ENCODE results near the gene NFXL1. TPM values are rescaled to one million over a fixed set of nuclear protein-coding genes. Genes with fewer than 3 reads are reported as not detected.

Gene NFXL1
- polyA plus RNA-seq, 1 donor (not counting 4 experiments of a cell fraction or from before 2014, with no cell fraction given): 16.5 TPM

DNA sequence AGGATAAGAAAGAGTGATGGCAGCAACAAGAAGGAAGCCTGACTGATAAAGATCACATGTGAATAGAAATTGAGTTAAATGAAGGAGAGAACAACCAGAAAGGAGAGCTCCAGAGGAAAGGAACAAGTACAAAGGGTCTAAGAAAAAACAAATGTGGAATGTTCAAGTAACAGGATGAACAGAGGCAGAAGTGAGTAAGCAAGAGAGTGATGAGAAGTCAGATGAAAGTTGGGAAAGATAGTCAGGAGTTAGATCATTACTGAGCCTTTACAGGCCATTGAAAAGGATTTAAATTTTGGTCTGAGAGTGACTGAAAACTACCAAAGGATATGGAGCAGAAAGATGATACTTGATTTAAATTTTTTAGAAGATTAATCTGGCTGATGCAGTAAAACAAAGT, 38.1 kb downstream of the NFXL1 start:
- Histone ChIP-seq H3K79me2 (ENCODE audit: control insufficient read depth, insufficient read depth, low read length) (no peaks in the 10 kb centered on the region), H3K27ac (ENCODE audit: control insufficient read depth, insufficient read depth, low read length) (no peak overlapping the region), H3K4me2 (ENCODE audit: control insufficient read depth, extremely low read depth, insufficient read depth, low read depth, low read length) (no peak overlapping the region), H2AFZ (ENCODE audit: control insufficient read depth, low read length) (no peak overlapping the region), H3K9me3 (ENCODE audit: control insufficient read depth, low read depth, low read length) (no peaks in the 10 kb centered on the region), H3K9me1 (ENCODE audit: control insufficient read depth, extremely low read depth, insufficient read depth, low read length) (no peaks in the 10 kb centered on the region), H3K36me3 (ENCODE audit: control insufficient read depth in 2 of 2, extremely low read depth in 1 of 2, insufficient read depth in 2 of 2, low read length in 2 of 2) (peaks cover 12 to 18% of the 10 kb centered on the region in 2 experiments), H3K27me3 (ENCODE audit: control insufficient read depth, extremely low read depth, insufficient read depth, low read length) (no peaks in the 10 kb centered on the region), H3K9ac (ENCODE audit: control insufficient read depth, extremely low read depth, insufficient read depth, low read length) (no peak overlapping the region), H3K4me1 (ENCODE audit: control insufficient read depth, extremely low read depth, insufficient read depth, low read length) (no peaks in the 10 kb centered on the region), H3K4me3 (ENCODE audit: control insufficient read depth in 2 of 3, extremely low read depth in 1 of 3, insufficient read depth in 2 of 3, low read depth in 1 of 3, low read length in 3 of 3) (no peak overlapping the region), H4K20me1 (ENCODE audit: control insufficient read depth, extremely low read depth, insufficient read depth, low read length) (no peaks in the 10 kb centered on the region)
- no peak for TF ChIP-seq EZH2 (IDR thresholded peaks at IDR 0.05; ENCODE audit: low read length)
- TF ChIP-seq, protein P1, sequence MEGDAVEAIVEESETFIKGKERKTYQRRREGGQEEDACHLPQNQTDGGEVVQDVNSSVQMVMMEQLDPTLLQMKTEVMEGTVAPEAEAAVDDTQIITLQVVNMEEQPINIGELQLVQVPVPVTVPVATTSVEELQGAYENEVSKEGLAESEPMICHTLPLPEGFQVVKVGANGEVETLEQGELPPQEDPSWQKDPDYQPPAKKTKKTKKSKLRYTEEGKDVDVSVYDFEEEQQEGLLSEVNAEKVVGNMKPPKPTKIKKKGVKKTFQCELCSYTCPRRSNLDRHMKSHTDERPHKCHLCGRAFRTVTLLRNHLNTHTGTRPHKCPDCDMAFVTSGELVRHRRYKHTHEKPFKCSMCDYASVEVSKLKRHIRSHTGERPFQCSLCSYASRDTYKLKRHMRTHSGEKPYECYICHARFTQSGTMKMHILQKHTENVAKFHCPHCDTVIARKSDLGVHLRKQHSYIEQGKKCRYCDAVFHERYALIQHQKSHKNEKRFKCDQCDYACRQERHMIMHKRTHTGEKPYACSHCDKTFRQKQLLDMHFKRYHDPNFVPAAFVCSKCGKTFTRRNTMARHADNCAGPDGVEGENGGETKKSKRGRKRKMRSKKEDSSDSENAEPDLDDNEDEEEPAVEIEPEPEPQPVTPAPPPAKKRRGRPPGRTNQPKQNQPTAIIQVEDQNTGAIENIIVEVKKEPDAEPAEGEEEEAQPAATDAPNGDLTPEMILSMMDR (optimal IDR thresholded peaks at IDR 0.05 in 1 of 3, IDR thresholded peaks at IDR 0.05 in 1 of 3, conservative IDR thresholded peaks at IDR 0.05 in 1 of 3; ENCODE audit: extremely low read depth in 1 of 3, insufficient read depth in 2 of 3, low read length in 3 of 3): no peak
- dilution Hi-C loops (cut with MboI; ENCODE audit: extremely low pct_ligation_motif_present, low sequenced_read_pairs): no loop called here
- DNase-seq (ENCODE audit: low read depth, low spot score): no peak
- FAIRE-seq: no peak

DNA sequence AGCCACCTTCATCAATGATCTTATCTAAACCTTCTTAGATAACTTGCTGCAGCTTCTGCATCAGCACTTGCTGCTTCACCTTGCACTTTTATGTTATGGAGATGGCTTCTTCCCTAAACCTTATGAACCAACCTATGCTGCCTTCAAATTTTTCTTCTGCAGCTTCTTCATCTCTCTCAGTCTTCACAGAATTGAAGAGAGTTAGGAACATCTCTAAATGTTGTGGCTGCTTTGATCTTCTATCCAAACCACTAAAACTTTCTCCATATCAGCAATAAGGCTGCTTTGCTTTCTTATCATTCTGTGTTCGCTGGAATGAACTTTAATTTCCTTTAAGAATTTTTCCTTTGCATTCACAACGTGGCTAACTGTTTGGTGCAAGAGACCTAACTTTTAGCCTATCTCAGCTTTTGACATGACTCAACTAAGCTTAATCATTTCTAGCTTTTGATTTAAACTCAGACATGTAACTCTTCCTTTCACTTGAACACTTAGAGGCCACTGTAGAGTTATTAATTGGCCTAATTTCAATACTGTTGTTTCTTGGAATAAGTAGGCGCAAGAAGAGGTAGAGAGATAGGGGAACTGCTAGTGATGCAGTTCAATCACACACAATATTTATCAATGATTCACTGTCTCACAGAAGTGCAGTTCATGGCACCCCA, 40.4 kb downstream of the NFXL1 start:
- Histone ChIP-seq H3K4me2 (ENCODE audit: control insufficient read depth, extremely low read depth, insufficient read depth, low read depth, low read length) (no peak overlapping the region), H3K4me3 (ENCODE audit: control insufficient read depth in 2 of 3, extremely low read depth in 1 of 3, insufficient read depth in 2 of 3, low read depth in 1 of 3, low read length in 3 of 3) (no peak overlapping the region), H3K36me3 (ENCODE audit: control insufficient read depth in 2 of 2, extremely low read depth in 1 of 2, insufficient read depth in 2 of 2, low read length in 2 of 2) (peaks cover 12 to 16% of the 10 kb centered on the region in 2 experiments), H3K4me1 (ENCODE audit: control insufficient read depth, extremely low read depth, insufficient read depth, low read length) (no peaks in the 10 kb centered on the region), H3K79me2 (ENCODE audit: control insufficient read depth, insufficient read depth, low read length) (no peaks in the 10 kb centered on the region), H3K9me1 (ENCODE audit: control insufficient read depth, extremely low read depth, insufficient read depth, low read length) (no peaks in the 10 kb centered on the region), H3K9ac (ENCODE audit: control insufficient read depth, extremely low read depth, insufficient read depth, low read length) (no peak overlapping the region), H2AFZ (ENCODE audit: control insufficient read depth, low read length) (no peak overlapping the region), H3K27me3 (ENCODE audit: control insufficient read depth, extremely low read depth, insufficient read depth, low read length) (no peaks in the 10 kb centered on the region), H4K20me1 (ENCODE audit: control insufficient read depth, extremely low read depth, insufficient read depth, low read length) (no peaks in the 10 kb centered on the region), H3K9me3 (ENCODE audit: control insufficient read depth, low read depth, low read length) (no peaks in the 10 kb centered on the region), H3K27ac (ENCODE audit: control insufficient read depth, insufficient read depth, low read length) (no peak overlapping the region)
- dilution Hi-C loops (cut with MboI; ENCODE audit: extremely low pct_ligation_motif_present, low sequenced_read_pairs): no loop called here
- DNase-seq (ENCODE audit: low read depth, low spot score) (no peak), FAIRE-seq (no peak)
- no peak for TF ChIP-seq EZH2 (IDR thresholded peaks at IDR 0.05; ENCODE audit: low read length)
- TF ChIP-seq, protein P1 (optimal IDR thresholded peaks at IDR 0.05 in 1 of 3, IDR thresholded peaks at IDR 0.05 in 1 of 3, conservative IDR thresholded peaks at IDR 0.05 in 1 of 3; ENCODE audit: extremely low read depth in 1 of 3, insufficient read depth in 2 of 3, low read length in 3 of 3): no peak
